ENCODE results near the gene RTKN2. TPM values are rescaled to one million over a fixed set of nuclear protein-coding genes. Genes with fewer than 3 reads are reported as not detected.

RTKN2 gene, protein sequence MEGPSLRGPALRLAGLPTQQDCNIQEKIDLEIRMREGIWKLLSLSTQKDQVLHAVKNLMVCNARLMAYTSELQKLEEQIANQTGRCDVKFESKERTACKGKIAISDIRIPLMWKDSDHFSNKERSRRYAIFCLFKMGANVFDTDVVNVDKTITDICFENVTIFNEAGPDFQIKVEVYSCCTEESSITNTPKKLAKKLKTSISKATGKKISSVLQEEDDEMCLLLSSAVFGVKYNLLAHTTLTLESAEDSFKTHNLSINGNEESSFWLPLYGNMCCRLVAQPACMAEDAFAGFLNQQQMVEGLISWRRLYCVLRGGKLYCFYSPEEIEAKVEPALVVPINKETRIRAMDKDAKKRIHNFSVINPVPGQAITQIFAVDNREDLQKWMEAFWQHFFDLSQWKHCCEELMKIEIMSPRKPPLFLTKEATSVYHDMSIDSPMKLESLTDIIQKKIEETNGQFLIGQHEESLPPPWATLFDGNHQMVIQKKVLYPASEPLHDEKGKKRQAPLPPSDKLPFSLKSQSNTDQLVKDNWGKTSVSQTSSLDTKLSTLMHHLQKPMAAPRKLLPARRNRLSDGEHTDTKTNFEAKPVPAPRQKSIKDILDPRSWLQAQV
- polyA plus RNA-seq (2013, experiment 1 of 4), result 24.5 TPM
- polyA plus RNA-seq (2013, experiment 2 of 4), result 25.6 TPM
- 20.7 TPM for polyA plus RNA-seq (2013, experiment 3 of 4)
- polyA plus RNA-seq (2013, experiment 4 of 4), result 21.3 TPM

DNA sequence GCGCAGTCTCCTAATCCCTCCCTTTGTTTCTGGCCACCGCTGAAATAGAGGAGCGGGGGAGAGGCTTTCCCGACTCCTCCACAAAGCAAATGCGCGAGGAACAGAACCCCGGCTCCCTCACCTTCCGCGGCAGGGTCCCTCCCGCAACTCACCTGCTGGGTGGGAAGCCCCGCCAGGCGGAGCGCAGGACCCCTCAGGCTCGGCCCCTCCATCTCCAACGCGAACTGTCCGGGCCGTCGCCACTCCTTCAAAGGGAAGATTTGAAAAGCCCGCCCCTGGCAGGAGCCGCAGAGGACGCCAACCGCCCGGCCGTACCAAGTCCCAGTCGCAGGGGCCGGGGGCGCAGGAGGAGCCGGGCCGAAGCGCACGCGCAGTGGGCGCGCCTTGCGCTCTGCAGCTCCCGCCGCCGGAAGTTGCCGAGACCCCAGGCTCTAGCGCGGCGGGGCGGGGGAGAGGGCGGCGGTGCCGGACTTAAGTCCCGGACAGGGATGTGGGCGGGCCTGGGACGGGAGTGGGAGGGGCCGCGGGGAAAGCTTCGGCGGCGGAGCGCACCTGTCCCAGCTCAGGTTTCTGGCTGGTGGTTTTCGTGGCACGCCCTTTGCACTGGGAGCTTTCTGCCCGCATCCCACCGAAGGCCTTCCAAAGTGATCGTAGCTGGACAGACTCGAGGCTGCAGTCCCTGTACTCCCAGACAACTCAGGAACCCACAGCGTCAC is at the start of gene RTKN2:
TSS of gene RTKN2 (minus strand) at position 446 of the 716 bp plus-strand sequence. CDS start at position 212, 234 bp downstream.
- H3K27ac ChIP-seq (ENCODE audit: insufficient read depth, low read depth, low read length, poor library complexity, severe bottlenecking), result peak within 1 kb of the TSS; percentile 70
- 0 to 1% methylated on average over 63 of the region's 63 CpGs for WGBS, 2 experiments

DNA sequence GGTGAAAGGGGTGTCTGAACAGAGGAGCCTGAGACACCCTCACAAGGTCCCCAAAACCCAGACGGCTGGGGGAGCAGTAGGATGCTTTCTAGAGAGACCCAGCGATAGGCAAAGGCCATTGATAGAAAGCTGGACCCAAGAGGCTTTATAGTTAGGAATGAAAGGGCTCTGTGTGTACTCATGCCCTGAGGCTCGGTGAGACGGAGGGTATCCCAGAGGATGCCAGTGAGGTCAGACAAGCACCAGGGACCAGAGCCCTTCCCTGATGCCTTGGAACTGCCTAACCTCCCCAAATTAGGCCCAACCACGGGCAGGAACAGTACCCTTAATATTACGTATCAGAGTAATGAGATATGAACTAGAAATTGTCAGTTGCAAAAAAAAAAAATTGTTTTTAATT is 48.6 kb upstream of the RTKN2 start:
- Histone ChIP-seq H3K27me3 (ENCODE audit: control insufficient read depth, insufficient read depth, low read length, poor library complexity, severe bottlenecking) (no peaks in the 10 kb centered on the region), H3K4me1 (ENCODE audit: control insufficient read depth, insufficient read depth, low read length) (no peaks in the 10 kb centered on the region), H3K27ac (ENCODE audit: insufficient read depth, low read depth, low read length, poor library complexity, severe bottlenecking) (no peak overlapping the region), H3K36me3 (ENCODE audit: control insufficient read depth, insufficient read depth, low read length) (no peaks in the 10 kb centered on the region), H3K9me3 (ENCODE audit: control insufficient read depth, low read length) (no peaks in the 10 kb centered on the region), H3K4me3 (ENCODE audit: insufficient read depth, low read depth, low read length) (no peak overlapping the region)
- WGBS, 2 experiments, result 92 to 94% methylated on average over 4 to 6 of the region's 6 CpGs

More for the DNA sequence above, at the start of gene RTKN2:
- Histone ChIP-seq H3K27me3 (ENCODE audit: control insufficient read depth, insufficient read depth, low read length, poor library complexity, severe bottlenecking) (peaks cover 16% of the 10 kb centered on the region), H3K9me3 (ENCODE audit: control insufficient read depth, low read length) (no peaks in the 10 kb centered on the region), H3K4me3 (ENCODE audit: insufficient read depth, low read depth, low read length) (peak within 1 kb of the TSS; percentile 97), H3K36me3 (ENCODE audit: control insufficient read depth, insufficient read depth, low read length) (no peaks in the 10 kb centered on the region), H3K4me1 (ENCODE audit: control insufficient read depth, insufficient read depth, low read length) (peaks cover 13% of the 10 kb centered on the region)

DNA sequence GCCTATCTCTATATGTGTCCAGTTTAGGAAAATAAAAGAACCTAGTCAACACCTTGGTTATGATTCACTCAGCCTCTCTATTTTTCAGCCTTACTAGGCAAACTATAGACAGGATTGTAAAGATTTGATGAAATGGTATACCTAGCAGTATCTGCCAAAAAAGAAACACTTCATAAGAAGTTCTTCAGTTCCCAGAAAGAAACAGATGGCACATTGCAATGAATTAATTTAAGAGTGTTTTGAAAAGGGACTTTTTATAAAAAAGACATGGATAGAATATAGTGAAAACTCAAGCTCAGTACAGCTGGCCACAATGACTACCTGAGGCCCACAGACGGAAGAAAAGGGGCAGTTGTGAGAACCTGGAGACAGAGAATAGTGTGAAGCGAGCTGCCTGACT is 40.6 kb upstream of the RTKN2 start:
- Histone ChIP-seq H3K36me3 (ENCODE audit: control insufficient read depth, insufficient read depth, low read length) (no peaks in the 10 kb centered on the region), H3K9me3 (ENCODE audit: control insufficient read depth, low read length) (no peaks in the 10 kb centered on the region), H3K4me3 (ENCODE audit: insufficient read depth, low read depth, low read length) (no peak overlapping the region), H3K27ac (ENCODE audit: insufficient read depth, low read depth, low read length, poor library complexity, severe bottlenecking) (no peak overlapping the region), H3K27me3 (ENCODE audit: control insufficient read depth, insufficient read depth, low read length, poor library complexity, severe bottlenecking) (no peaks in the 10 kb centered on the region), H3K4me1 (ENCODE audit: control insufficient read depth, insufficient read depth, low read length) (no peaks in the 10 kb centered on the region)
- WGBS, 2 experiments, result 95 to 96% methylated on average over 2 of the region's 2 CpGs

DNA sequence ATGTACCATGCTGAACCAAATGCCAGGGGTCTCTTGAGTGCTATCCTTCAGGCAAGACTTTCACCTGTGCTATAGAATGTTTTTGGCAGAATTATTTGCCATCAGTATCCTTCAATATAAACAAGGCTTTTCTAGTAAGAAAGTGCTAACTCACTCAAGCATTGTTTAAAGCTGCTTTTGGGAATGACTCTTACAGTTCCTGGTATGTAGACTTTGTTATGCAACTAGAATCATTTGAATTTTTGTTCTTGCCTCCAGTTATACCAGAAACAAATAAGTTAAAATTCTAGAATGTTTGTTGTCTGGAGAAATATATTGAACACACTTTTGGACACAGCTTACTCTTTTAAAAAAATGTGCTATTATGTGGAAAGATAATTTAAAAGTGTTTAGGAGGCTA is 39.5 kb upstream of the RTKN2 start:
- Histone ChIP-seq H3K36me3 (ENCODE audit: control insufficient read depth, insufficient read depth, low read length) (no peaks in the 10 kb centered on the region), H3K27ac (ENCODE audit: insufficient read depth, low read depth, low read length, poor library complexity, severe bottlenecking) (no peak overlapping the region), H3K4me1 (ENCODE audit: control insufficient read depth, insufficient read depth, low read length) (no peaks in the 10 kb centered on the region), H3K9me3 (ENCODE audit: control insufficient read depth, low read length) (no peaks in the 10 kb centered on the region), H3K27me3 (ENCODE audit: control insufficient read depth, insufficient read depth, low read length, poor library complexity, severe bottlenecking) (no peaks in the 10 kb centered on the region), H3K4me3 (ENCODE audit: insufficient read depth, low read depth, low read length) (no peak overlapping the region)

DNA sequence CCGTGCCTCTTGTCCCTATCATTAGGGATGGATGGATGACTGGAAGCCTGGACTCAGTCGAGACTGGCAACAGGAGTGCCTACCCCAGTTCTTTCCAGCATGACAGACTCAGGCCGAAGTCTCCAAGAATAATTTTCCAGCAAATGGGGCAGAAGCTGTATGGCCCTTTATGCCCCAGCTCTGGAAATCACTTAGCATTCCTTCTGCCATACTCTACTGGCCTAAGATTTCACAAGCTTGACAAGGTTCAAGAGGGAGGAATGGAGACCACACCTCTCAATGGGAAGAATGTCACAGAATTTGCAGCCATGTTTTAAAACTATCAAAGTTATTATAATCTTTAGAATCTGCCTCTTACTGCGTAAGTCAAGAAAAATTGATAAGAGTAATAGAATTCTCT is 39.0 kb upstream of the RTKN2 start:
- WGBS, 2 experiments, result 33 to 47% methylated on average over 3 to 4 of the region's 4 CpGs
- Histone ChIP-seq H3K36me3 (ENCODE audit: control insufficient read depth, insufficient read depth, low read length) (no peaks in the 10 kb centered on the region), H3K4me3 (ENCODE audit: insufficient read depth, low read depth, low read length) (no peak overlapping the region), H3K4me1 (ENCODE audit: control insufficient read depth, insufficient read depth, low read length) (no peaks in the 10 kb centered on the region), H3K27me3 (ENCODE audit: control insufficient read depth, insufficient read depth, low read length, poor library complexity, severe bottlenecking) (no peaks in the 10 kb centered on the region), H3K27ac (ENCODE audit: insufficient read depth, low read depth, low read length, poor library complexity, severe bottlenecking) (no peak overlapping the region), H3K9me3 (ENCODE audit: control insufficient read depth, low read length) (no peaks in the 10 kb centered on the region)

DNA sequence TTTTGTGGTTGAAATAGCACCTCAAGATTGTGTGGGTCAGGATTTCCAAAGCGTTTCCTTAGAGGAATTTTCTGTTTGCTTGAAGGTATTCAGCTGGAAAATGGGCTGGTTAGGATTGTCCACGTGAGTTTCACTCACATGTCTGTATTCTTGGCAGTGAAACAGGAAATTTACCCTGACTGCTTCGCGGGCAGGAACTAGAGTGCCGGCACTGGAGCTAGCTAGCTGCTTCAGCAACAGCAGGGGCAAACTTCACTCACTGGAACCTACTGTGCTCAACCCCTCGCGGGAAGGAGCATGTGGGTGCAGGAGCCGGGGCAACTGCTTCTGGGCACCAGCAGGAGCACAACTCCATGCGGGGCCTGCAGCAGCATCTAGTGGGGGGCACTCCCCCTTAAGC is 38.0 kb upstream of the RTKN2 start:
- WGBS, 2 experiments, result 89 to 90% methylated on average over 9 of the region's 9 CpGs
- no peaks in the 10 kb centered on the region for H3K36me3 ChIP-seq (ENCODE audit: control insufficient read depth, insufficient read depth, low read length)
- no peaks in the 10 kb centered on the region for H3K9me3 ChIP-seq (ENCODE audit: control insufficient read depth, low read length)
- no peaks in the 10 kb centered on the region for H3K27me3 ChIP-seq (ENCODE audit: control insufficient read depth, insufficient read depth, low read length, poor library complexity, severe bottlenecking)
- no peaks in the 10 kb centered on the region for H3K4me1 ChIP-seq (ENCODE audit: control insufficient read depth, insufficient read depth, low read length)
- H3K27ac ChIP-seq (ENCODE audit: insufficient read depth, low read depth, low read length, poor library complexity, severe bottlenecking), result no peak overlapping the region
- H3K4me3 ChIP-seq (ENCODE audit: insufficient read depth, low read depth, low read length), result no peak overlapping the region

DNA sequence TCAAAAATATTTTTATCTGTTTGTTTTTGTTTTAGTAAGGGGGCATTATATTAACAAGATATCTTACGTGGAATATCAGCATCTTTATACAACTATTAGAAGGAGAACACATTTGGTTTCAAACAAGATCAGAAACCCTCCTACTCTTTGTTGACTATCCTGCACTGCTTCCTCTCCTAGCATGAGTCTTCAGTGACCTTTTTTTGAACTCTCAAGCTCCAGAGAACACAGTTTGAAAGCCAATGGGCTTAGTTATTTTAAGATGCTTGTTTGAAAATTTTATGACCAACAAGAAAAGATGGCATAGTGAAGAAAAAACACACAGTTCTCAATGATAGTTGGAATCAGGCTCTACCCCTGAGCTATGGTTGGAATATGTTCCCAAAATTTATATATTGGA is 37.2 kb upstream of the RTKN2 start:
- WGBS, 2 experiments, result 83 to 100% methylated on average over 1 of the region's 1 CpG
- Histone ChIP-seq H3K36me3 (ENCODE audit: control insufficient read depth, insufficient read depth, low read length) (no peaks in the 10 kb centered on the region), H3K9me3 (ENCODE audit: control insufficient read depth, low read length) (no peaks in the 10 kb centered on the region), H3K4me3 (ENCODE audit: insufficient read depth, low read depth, low read length) (no peak overlapping the region), H3K27ac (ENCODE audit: insufficient read depth, low read depth, low read length, poor library complexity, severe bottlenecking) (no peak overlapping the region), H3K4me1 (ENCODE audit: control insufficient read depth, insufficient read depth, low read length) (no peaks in the 10 kb centered on the region), H3K27me3 (ENCODE audit: control insufficient read depth, insufficient read depth, low read length, poor library complexity, severe bottlenecking) (no peaks in the 10 kb centered on the region)

DNA sequence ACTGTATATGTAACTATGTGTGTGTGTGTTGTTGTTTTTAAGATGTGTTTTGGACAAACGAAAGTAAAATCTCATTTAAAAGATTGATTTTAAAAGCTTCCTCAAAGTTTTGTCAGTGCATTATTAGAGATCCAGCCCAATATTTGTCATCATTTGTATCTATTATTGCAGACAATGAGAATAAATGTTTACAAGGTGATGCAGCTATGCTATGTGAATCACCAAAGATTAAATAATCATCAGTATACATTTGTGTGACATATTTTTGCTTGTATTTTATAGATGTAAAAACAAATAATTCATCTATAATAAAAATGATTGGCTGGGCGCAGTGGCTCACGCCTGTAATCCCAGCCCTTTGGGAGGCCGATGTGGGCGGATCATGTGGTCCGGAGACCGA is 35.3 kb upstream of the RTKN2 start:
- 86 to 94% methylated on average over 7 of the region's 7 CpGs for WGBS, 2 experiments

DNA sequence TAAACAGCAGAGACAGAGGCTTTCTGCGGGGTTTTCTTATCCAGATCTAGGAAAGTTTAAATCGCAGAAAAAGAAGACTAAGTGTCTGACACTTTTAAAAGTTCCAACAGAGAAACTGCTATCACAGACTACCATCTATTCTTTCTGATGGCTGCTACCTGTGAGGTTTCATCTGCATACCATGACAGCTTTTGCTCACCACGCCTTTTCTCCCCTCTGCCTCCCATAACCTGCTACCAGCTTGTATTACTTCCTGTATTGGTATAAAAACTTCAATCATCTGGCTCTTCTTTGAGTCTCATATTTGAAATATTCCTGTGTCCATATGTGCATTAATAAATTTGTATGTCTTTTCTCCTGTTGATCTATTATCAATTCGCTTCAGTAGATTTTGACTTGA is 34.1 kb upstream of the RTKN2 start:
- no peak overlapping the region for H3K27ac ChIP-seq (ENCODE audit: insufficient read depth, low read depth, low read length, poor library complexity, severe bottlenecking)
- H3K4me1 ChIP-seq (ENCODE audit: control insufficient read depth, insufficient read depth, low read length), result no peaks in the 10 kb centered on the region
- no peak overlapping the region for H3K4me3 ChIP-seq (ENCODE audit: insufficient read depth, low read depth, low read length)
- no peaks in the 10 kb centered on the region for H3K27me3 ChIP-seq (ENCODE audit: control insufficient read depth, insufficient read depth, low read length, poor library complexity, severe bottlenecking)
- H3K36me3 ChIP-seq (ENCODE audit: control insufficient read depth, insufficient read depth, low read length), result no peaks in the 10 kb centered on the region
- WGBS, 2 experiments, result 85 to 89% methylated on average over 3 to 4 of the region's 4 CpGs
- no peaks in the 10 kb centered on the region for H3K9me3 ChIP-seq (ENCODE audit: control insufficient read depth, low read length)

More for the DNA sequence above, 35.3 kb upstream of the RTKN2 start:
- Histone ChIP-seq H3K27me3 (ENCODE audit: control insufficient read depth, insufficient read depth, low read length, poor library complexity, severe bottlenecking) (no peaks in the 10 kb centered on the region), H3K4me3 (ENCODE audit: insufficient read depth, low read depth, low read length) (no peak overlapping the region), H3K27ac (ENCODE audit: insufficient read depth, low read depth, low read length, poor library complexity, severe bottlenecking) (no peak overlapping the region), H3K9me3 (ENCODE audit: control insufficient read depth, low read length) (no peaks in the 10 kb centered on the region), H3K4me1 (ENCODE audit: control insufficient read depth, insufficient read depth, low read length) (no peaks in the 10 kb centered on the region), H3K36me3 (ENCODE audit: control insufficient read depth, insufficient read depth, low read length) (no peaks in the 10 kb centered on the region)

DNA sequence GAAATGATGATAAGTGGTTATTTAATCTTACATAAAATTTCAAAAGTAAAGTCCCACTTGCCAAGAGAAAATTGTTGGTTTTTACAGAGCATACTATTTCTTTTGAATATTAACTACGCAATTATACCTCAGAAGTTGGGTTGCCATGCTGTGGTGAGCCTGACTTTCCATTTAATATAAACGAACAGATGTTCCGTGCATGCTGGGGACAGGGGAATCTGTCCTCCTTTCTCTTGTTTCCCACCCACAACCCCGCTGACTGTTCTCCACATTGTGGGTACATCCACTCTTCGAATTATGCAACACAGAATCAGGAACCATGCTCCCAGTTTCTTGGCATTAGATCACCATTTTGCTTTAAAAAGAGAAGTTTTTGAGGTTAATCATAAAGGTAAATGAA is 29.2 kb upstream of the RTKN2 start:
- H3K27me3 ChIP-seq (ENCODE audit: control insufficient read depth, insufficient read depth, low read length, poor library complexity, severe bottlenecking), result no peaks in the 10 kb centered on the region
- no peak overlapping the region for H3K4me3 ChIP-seq (ENCODE audit: insufficient read depth, low read depth, low read length)
- WGBS, 2 experiments, result 74 to 75% methylated on average over 5 of the region's 5 CpGs
- no peaks in the 10 kb centered on the region for H3K36me3 ChIP-seq (ENCODE audit: control insufficient read depth, insufficient read depth, low read length)
- no peak overlapping the region for H3K27ac ChIP-seq (ENCODE audit: insufficient read depth, low read depth, low read length, poor library complexity, severe bottlenecking)
- H3K9me3 ChIP-seq (ENCODE audit: control insufficient read depth, low read length), result no peaks in the 10 kb centered on the region
- no peaks in the 10 kb centered on the region for H3K4me1 ChIP-seq (ENCODE audit: control insufficient read depth, insufficient read depth, low read length)
